K562 (cell line): ENCODE data around the gene TIGAR. TPM values are rescaled to one million over a fixed set of nuclear protein-coding genes. Genes with fewer than 3 reads are reported as not detected.

Source experiments
- ATAC-seq: fragments of 200-7000 bp; cut with Tn5 transposase; 3 replicates; pipeline ENCODE4 v1.9.1; 2020; ENCODE audit warnings: moderate library complexity
- BruUV-seq: library from RNA; stranded (reverse); fragments of 400-500 nt; replicated peaks from 2 replicates; lab custom pipeline; 2021; lab: Mats Ljungman, UMichigan
- CTCF ChIA-PET: fragments of 300-600 bp; formaldehyde crosslinking; extraction: SDS; loops from one replicate; lab custom pipeline; 2021; ENCODE audit warnings: low intra/inter-chr PET ratio; lab: Yijun Ruan, JAX
- POLR2A ChIA-PET: fragments of 300-600, 350-650 bp; sonication (Branson Sonifier 250); formaldehyde crosslinking; extraction: SDS; loops from one replicate; lab custom pipeline; 2021; ENCODE audit warnings: antibody characterized with exemption, inconsistent platforms; lab: Yijun Ruan, JAX
- DNase-seq, 4 experiments: peaks; one replicate each; pipeline versions ENCODE4 v3.0.0 to v3.0.0-alpha.2; 2011 to 2018; ENCODE audit warnings: low spot score in 3 of 4, mixed read lengths in 3 of 4; ENCODE audit errors: extremely low read depth in 1 of 4
- FAIRE-seq: peaks from 2 replicates; lab custom pipeline; 2011; peaks lifted over from hg19 to GRCh38; lab: Jason Lieb, UNC
- H2AFZ ChIP-seq: 2 replicates; pipeline ENCODE4 v1.6.0; 2011; ENCODE audit warnings: low read depth, low read length, control low read depth, inconsistent platforms
- H3K27ac ChIP-seq: fragments of 200-600 bp; 3 replicates; pipeline ENCODE4 v1.8.0; 2011; ENCODE audit warnings: low read depth, mild to moderate bottlenecking, control low read depth, inconsistent platforms, low read length, moderate library complexity, mixed read lengths; ENCODE audit errors: extremely low read depth
- H3K27me3 ChIP-seq, 2 experiments: fragments of 300-600 bp in 1 of 2; 2 replicates in 1 of 2; 3 replicates in 1 of 2; pipeline versions ENCODE4 v1.6.0 to v1.8.0; 2011; ENCODE audit warnings: inconsistent platforms in 2 of 2, low read length in 2 of 2, mild to moderate bottlenecking in 1 of 2, mixed read lengths in 1 of 2, moderate library complexity in 1 of 2; ENCODE audit not compliant: control insufficient read depth in 2 of 2, insufficient read depth in 2 of 2
- H3K36me3 ChIP-seq: fragments of 300-600 bp; 3 replicates; pipeline ENCODE4 v1.8.0; 2011; ENCODE audit warnings: mild to moderate bottlenecking, low read length, inconsistent platforms; ENCODE audit not compliant: control insufficient read depth, insufficient read depth
- H3K4me1 ChIP-seq, 2 experiments: fragments of 200-600 bp in 1 of 2; replicated peaks in 1 of 2; 2 replicates in 1 of 2; 3 replicates in 1 of 2; pipeline versions ENCODE4 v1.5.1 to v1.8.0; 2011; ENCODE audit warnings: inconsistent platforms in 2 of 2, low read length in 2 of 2, mild to moderate bottlenecking in 1 of 2, mixed read lengths in 1 of 2, moderate library complexity in 1 of 2; ENCODE audit not compliant: control insufficient read depth in 2 of 2, insufficient read depth in 2 of 2
- H3K4me2 ChIP-seq: 2 replicates; pipeline ENCODE4 v1.6.1; 2011; ENCODE audit warnings: low read length, control low read depth, inconsistent platforms, mixed read lengths; ENCODE audit not compliant: insufficient read depth
- H3K4me3 ChIP-seq: fragments of 200-600 bp; sonication (generic), shearing (Covaris generic); 2 replicates; pipeline ENCODE4 v1.5.1; 2016; ENCODE audit warnings: control low read depth, inconsistent platforms
- H3K79me2 ChIP-seq: fragments of 200-600 bp; 3 replicates; pipeline ENCODE4 v1.8.0; 2011; ENCODE audit warnings: low read length, inconsistent platforms; ENCODE audit not compliant: control insufficient read depth, insufficient read depth
- H3K9ac ChIP-seq, 2 experiments: 2 replicates each; pipeline versions ENCODE4 v1.6.0 to v1.6.1; 2011; ENCODE audit warnings: low read depth in 2 of 2, low read length in 2 of 2, control low read depth in 1 of 2, inconsistent platforms in 1 of 2, mild to moderate bottlenecking in 1 of 2, mixed read lengths in 1 of 2; ENCODE audit not compliant: insufficient read depth in 1 of 2
- H3K9me1 ChIP-seq: one replicate; pipeline ENCODE4 v1.6.0; 2011; ENCODE audit warnings: inconsistent platforms, mild to moderate bottlenecking, low read length, moderate library complexity; ENCODE audit not compliant: control insufficient read depth, insufficient read depth
- H3K9me3 ChIP-seq: replicated peaks from 2 replicates; pipeline ENCODE4 v1.5.1; 2011; ENCODE audit warnings: low read depth, low read length, inconsistent platforms; ENCODE audit not compliant: control insufficient read depth, insufficient read depth
- H4K20me1 ChIP-seq: replicated peaks from 2 replicates; pipeline ENCODE4 v1.6.1; 2011; ENCODE audit warnings: low read length, inconsistent platforms, mixed read lengths; ENCODE audit not compliant: control insufficient read depth, insufficient read depth
- GABPB1 ChIP-seq: sonication (generic); formaldehyde crosslinking; IDR thresholded peaks from 2 replicates; pipeline ENCODE4 v1.8.0; 2022; ENCODE audit warnings: mild to moderate bottlenecking, missing genetic modification reagents
- NFIC ChIP-seq: fragments of 450-650 bp; IDR thresholded peaks from 2 replicates; pipeline ENCODE4 v1.6.1; 2017; ENCODE audit warnings: mild to moderate bottlenecking, inconsistent platforms
- PURB ChIP-seq: sonication (generic); formaldehyde crosslinking; IDR thresholded peaks from 2 replicates; pipeline ENCODE4 v1.9.0; 2021; ENCODE audit warnings: low read depth, mild to moderate bottlenecking, missing genetic modification reagents
- SREBF1 ChIP-seq: fragments of 150-350 bp; IDR thresholded peaks from 2 replicates; pipeline ENCODE4 v1.6.1; 2014; ENCODE audit warnings: antibody characterized with exemption, low read depth, low read length, borderline replicate concordance
- THRAP3 ChIP-seq: fragments of 450-650 bp; IDR thresholded peaks from 2 replicates; pipeline ENCODE4 v1.6.1; 2016; ENCODE audit warnings: mild to moderate bottlenecking, inconsistent platforms, borderline replicate concordance
- WGBS: fragments of 100-300 bp; shearing (Covaris generic); methylation state at CpG from one replicate; pipeline ENCODE4 v1.1.6; 2016; ENCODE audit warnings: low coverage, mixed read lengths; ENCODE audit not compliant: insufficient coverage; ENCODE audit errors: missing lambda C conversion rate; 5-methylcytosine and 5-hydroxymethylcytosine counted together
- in situ Hi-C: fragments of 300-500 bp; cut with MboI; formaldehyde crosslinking; loops from 4 replicates; pipeline ENCODE4 v1.15.0; 2018; ENCODE audit warnings: inconsistent platforms, mixed read lengths
- intact Hi-C: fragments of 100-400 bp; cut with micrococcal nuclease; formaldehyde crosslinking; loops from 2 replicates; pipeline ENCODE4 v1.14.2; 2022
- polyA plus RNA-seq, 8 experiments: library from polyadenylated mRNA; depleted of rRNA in 4 of 8; stranded (reverse) in 5 of 8; unstranded in 3 of 8; fragments of >200 nt; fragmentation: Nextera tagmentation in 2 of 8; fragmentation: Illumina TruSeq in 1 of 8; extraction: Ambion mirVana in 2 of 8; extraction: Trizol in 1 of 8; gene quantifications; 2 replicates each; pipeline versions ENCODE4 v1.2.1 to v1.2.3, GENCODE V29; 2011 to 2014; ENCODE audit warnings: inconsistent platforms in 1 of 8, missing spikeins in 1 of 8
- total RNA-seq, 7 experiments: library from RNA; depleted of rRNA in 6 of 7; stranded (reverse); fragments of >200 nt in 6 of 7; fragmentation: Illumina TruSeq in 2 of 7; extraction: Trizol in 2 of 7; gene quantifications; 2 replicates each; pipeline versions ENCODE4 v1.2.1 to v1.2.3, GENCODE V29; 2011 to 2021; ENCODE audit warnings: low replicate concordance in 1 of 7
- TF ChIP-seq, protein P1 (sequence below): sonication (generic); formaldehyde crosslinking; IDR thresholded peaks from 2 replicates; pipeline ENCODE4 v1.8.1; 2023; ENCODE audit warnings: mild to moderate bottlenecking, missing genetic modification reagents
- TF ChIP-seq, protein P2 (sequence below), 2 experiments: fragments of 450-650 bp in 1 of 2; sonication (generic) in 1 of 2; formaldehyde crosslinking in 1 of 2; IDR thresholded peaks in 1 of 2; conservative IDR thresholded peaks in 1 of 2; 2 replicates each; pipeline versions ENCODE4 v1.6.1 to v1.8.1; 2016 to 2023; ENCODE audit warnings: mild to moderate bottlenecking in 2 of 2, moderate library complexity in 2 of 2, inconsistent platforms in 1 of 2, missing genetic modification reagents in 1 of 2

TIGAR gene
- total and polyA plus RNA-seq, 9 of the 15 experiments (the other 6 are each of a cell fraction or from before 2014, with no cell fraction given): 0.11 to 1.0 (median 0.53) TPM; not detected in 2

DNA sequence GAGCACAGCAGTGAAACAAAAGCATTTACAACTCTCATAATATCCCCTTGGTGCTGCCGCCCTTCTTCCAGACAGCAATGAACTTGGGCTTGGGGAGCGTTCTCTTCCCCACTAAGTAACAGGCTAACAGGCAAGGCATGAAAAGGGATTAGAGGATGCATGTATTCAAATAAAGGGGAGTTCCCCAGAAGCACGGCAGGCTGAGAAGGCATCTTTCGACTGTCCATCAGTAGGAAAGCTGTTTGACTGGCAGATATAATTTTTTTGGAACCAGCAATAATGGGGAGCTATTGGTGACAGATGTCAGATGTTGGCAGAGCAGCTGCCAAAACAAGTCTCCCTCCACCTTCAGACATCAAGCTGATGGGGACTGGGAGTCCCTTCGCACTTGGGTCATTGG, 9.2 kb upstream of the TIGAR start:
- Histone ChIP-seq H3K9me3 (no peaks in the 10 kb centered on the region), H3K36me3 (no peaks in the 10 kb centered on the region), H3K9me1 (no peaks in the 10 kb centered on the region), H3K79me2 (no peaks in the 10 kb centered on the region), H3K27me3 (no peaks in the 10 kb centered on the region), H4K20me1 (no peaks in the 10 kb centered on the region), H3K4me1 (no peaks in the 10 kb centered on the region), H2AFZ (no peak overlapping the region), H3K9ac (no peak overlapping the region)
- ATAC-seq (no peak), DNase-seq (no peak), FAIRE-seq (no peak)
- POLR2A ChIA-PET: interaction anchor here (0.6 kb wide), 1 partner anchor 284 kb away, joined by 3 read pairs; no protein-coding TSS in a partner anchor
- no TSS peak for BruUV-seq
- CTCF ChIA-PET: no interaction called here
- 44% methylated on average over 5 of the region's 5 CpGs for WGBS
- in situ Hi-C loops: no loop called here
- intact Hi-C loops: no loop called here
- TF ChIP-seq, protein P1, sequence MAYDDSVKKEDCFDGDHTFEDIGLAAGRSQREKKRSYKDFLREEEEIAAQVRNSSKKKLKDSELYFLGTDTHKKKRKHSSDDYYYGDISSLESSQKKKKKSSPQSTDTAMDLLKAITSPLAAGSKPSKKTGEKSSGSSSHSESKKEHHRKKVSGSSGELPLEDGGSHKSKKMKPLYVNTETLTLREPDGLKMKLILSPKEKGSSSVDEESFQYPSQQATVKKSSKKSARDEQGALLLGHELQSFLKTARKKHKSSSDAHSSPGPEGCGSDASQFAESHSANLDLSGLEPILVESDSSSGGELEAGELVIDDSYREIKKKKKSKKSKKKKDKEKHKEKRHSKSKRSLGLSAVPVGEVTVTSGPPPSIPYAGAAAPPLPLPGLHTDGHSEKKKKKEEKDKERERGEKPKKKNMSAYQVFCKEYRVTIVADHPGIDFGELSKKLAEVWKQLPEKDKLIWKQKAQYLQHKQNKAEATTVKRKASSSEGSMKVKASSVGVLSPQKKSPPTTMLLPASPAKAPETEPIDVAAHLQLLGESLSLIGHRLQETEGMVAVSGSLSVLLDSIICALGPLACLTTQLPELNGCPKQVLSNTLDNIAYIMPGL (CRISPR knock-in tag): no peak
- no peak for TF ChIP-seq NFIC
- TF ChIP-seq PURB (CRISPR knock-in tag): no peak
- no peak for TF ChIP-seq SREBF1
- TF ChIP-seq THRAP3: no peak
- no peak for TF ChIP-seq GABPB1 (CRISPR knock-in tag)
- TF ChIP-seq, protein P2, sequence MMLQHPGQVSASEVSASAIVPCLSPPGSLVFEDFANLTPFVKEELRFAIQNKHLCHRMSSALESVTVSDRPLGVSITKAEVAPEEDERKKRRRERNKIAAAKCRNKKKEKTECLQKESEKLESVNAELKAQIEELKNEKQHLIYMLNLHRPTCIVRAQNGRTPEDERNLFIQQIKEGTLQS (IDR thresholded peaks at IDR 0.05): no peak
- TF ChIP-seq, protein P2 (CRISPR knock-in tag; conservative IDR thresholded peaks at IDR 0.05): no peak
- TF ChIP-seq, all 486 proteins: peak for 0
- no peak overlapping the region for H3K4me3 ChIP-seq
- H3K27ac ChIP-seq: no peak overlapping the region
- no peak overlapping the region for H3K4me2 ChIP-seq
